GM18498 (cell line): ENCODE results near the gene NARF.
"Not testable (repeated sequence)": the region's sequence is repeated elsewhere in the genome, so short reads cannot be mapped to it uniquely, and the experiment has no call there.

ENCODE experiments used
- ATAC-seq: cut with Tn5 transposase; IDR thresholded peaks from one replicate; pipeline ENCODE4 v1.9.1; 2021; ENCODE audit warnings: mild to moderate bottlenecking, moderate library complexity; ENCODE audit not compliant: unreplicated experiment

The NARF gene

GRCh38 chr17:82458179-82458884 lies at the start of gene NARF:
NARF (plus strand) TSS chr17:82458741; CDS start chr17:82458804, 63 bp downstream.
- ATAC-seq: peak; percentile 94

GRCh38 chr17:82408938-82409318 lies 49.6 kb upstream of the NARF start:
- ATAC-seq: no peak

GRCh38 chr17:82410014-82410716 lies 48.4 kb upstream of the NARF start:
- no peak for ATAC-seq

GRCh38 chr17:82411396-82412053 lies 47.0 kb upstream of the NARF start:
- ATAC-seq: no peak

- not testable (repeated sequence) for ATAC-seq
Measured at GRCh38 chr17:82412081-82412480, 46.5 kb upstream of the NARF start.

- no peak for ATAC-seq
Measured at GRCh38 chr17:82412535-82413520, 45.7 kb upstream of the NARF start.

- no peak for ATAC-seq
Measured at GRCh38 chr17:82414548-82415281, 43.8 kb upstream of the NARF start.

GRCh38 chr17:82415336-82415735 lies 43.2 kb upstream of the NARF start:
- ATAC-seq: no peak

- ATAC-seq: no peak
Measured at GRCh38 chr17:82415786-82416185, 42.8 kb upstream of the NARF start.

- ATAC-seq: no peak
Measured at GRCh38 chr17:82416264-82416663, 42.3 kb upstream of the NARF start.

GRCh38 chr17:82416771-82417170 lies 41.8 kb upstream of the NARF start:
- ATAC-seq: no peak

- peak; percentile 85 for ATAC-seq
Measured at GRCh38 chr17:82418001-82418986, 40.2 kb upstream of the NARF start, which contains the start of the genes HEXD and OGFOD3. HEXD (plus strand) TSS chr17:82418347; CDS start chr17:82419800, 1,453 bp downstream. OGFOD3 (minus strand) TSS chr17:82418586; CDS start chr17:82418485, 101 bp downstream.

- ATAC-seq: no peak
Measured at GRCh38 chr17:82419540-82419939, 39.0 kb upstream of the NARF start.

GRCh38 chr17:82424001-82424862 lies 34.3 kb upstream of the NARF start:
- no peak for ATAC-seq

- no peak for ATAC-seq
Measured at GRCh38 chr17:82424863-82425159, 33.7 kb upstream of the NARF start.

GRCh38 chr17:82428546-82428945 lies 30.0 kb upstream of the NARF start:
- no peak for ATAC-seq

- no peak for ATAC-seq
Measured at GRCh38 chr17:82429824-82430223, 28.7 kb upstream of the NARF start.

GRCh38 chr17:82432017-82432416 lies 26.5 kb upstream of the NARF start:
- ATAC-seq: no peak
